HepG2 (cell line): ENCODE measurements around the gene NOS1AP. TPM values are rescaled to one million over a fixed set of nuclear protein-coding genes. Genes with fewer than 3 reads are reported as not detected.

Experiments
- CEBPB ChIP-seq: IDR thresholded peaks from 2 replicates; pipeline ENCODE4 v1.6.1; 2011; ENCODE audit warnings: low read depth, low read length, improper control_type of control experiment, borderline replicate concordance
- ELF4 ChIP-seq: sonication (generic); formaldehyde crosslinking; IDR thresholded peaks from 2 replicates; pipeline ENCODE4 v1.5.0; 2020; ENCODE audit warnings: missing genetic modification reagents, mild to moderate bottlenecking, moderate library complexity, borderline replicate concordance
- FOXK1 ChIP-seq: sonication (generic); formaldehyde crosslinking; IDR thresholded peaks from 2 replicates; pipeline ENCODE4 v1.4.0; 2020; ENCODE audit warnings: low read depth, missing genetic modification reagents, borderline replicate concordance
- GABPA ChIP-seq, 2 experiments: IDR thresholded peaks; 2 replicates each; pipeline ENCODE4 v1.6.1; 2011 to 2016; ENCODE audit warnings: low read depth in 2 of 2, low read length in 1 of 2, missing biosample characterization in 1 of 2, missing genetic modification characterization in 1 of 2
- HDAC2 ChIP-seq: sonication (generic); formaldehyde crosslinking; IDR thresholded peaks from 2 replicates; pipeline ENCODE4 v1.4.0; 2020; ENCODE audit warnings: missing genetic modification reagents
- HOXA5 ChIP-seq: sonication (generic); formaldehyde crosslinking; IDR thresholded peaks from 2 replicates; pipeline ENCODE4 v1.4.0; 2020; ENCODE audit warnings: missing genetic modification reagents
- JUND ChIP-seq: sonication (generic); formaldehyde crosslinking; IDR thresholded peaks from 2 replicates; pipeline ENCODE4 v1.8.0; 2022; ENCODE audit warnings: mild to moderate bottlenecking, missing genetic modification reagents
- MATR3 ChIP-seq: sonication (generic); formaldehyde crosslinking; IDR thresholded peaks from 2 replicates; pipeline ENCODE4 v1.4.0; 2020; ENCODE audit warnings: missing genetic modification reagents
- NCOA2 ChIP-seq: sonication (generic); formaldehyde crosslinking; IDR thresholded peaks from 2 replicates; pipeline ENCODE4 v1.8.0; 2022; ENCODE audit warnings: inconsistent platforms
- NCOA5 ChIP-seq: sonication (generic); formaldehyde crosslinking; IDR thresholded peaks from 2 replicates; pipeline ENCODE4 v1.4.0; 2020; ENCODE audit warnings: missing genetic modification reagents
- NFKB2 ChIP-seq: sonication (generic); formaldehyde crosslinking; IDR thresholded peaks from 2 replicates; pipeline ENCODE4 v1.4.0; 2020; ENCODE audit warnings: missing genetic modification reagents, borderline replicate concordance
- RXRB ChIP-seq: IDR thresholded peaks from 2 replicates; pipeline ENCODE4 v1.6.1; 2016; ENCODE audit warnings: borderline replicate concordance, missing genetic modification reagents, missing compliant biosample characterization
- TCF7L2 ChIP-seq: IDR thresholded peaks from 2 replicates; pipeline ENCODE4 v1.6.1; 2011; ENCODE audit warnings: mild to moderate bottlenecking, low read depth, low read length, moderate library complexity
- ZBTB7B ChIP-seq: sonication (generic); formaldehyde crosslinking; IDR thresholded peaks from 2 replicates; pipeline ENCODE4 v1.4.0; 2020; ENCODE audit warnings: missing genetic modification reagents
- ZFX ChIP-seq: sonication (generic); formaldehyde crosslinking; IDR thresholded peaks from 2 replicates; pipeline ENCODE4 v1.4.0; 2020; ENCODE audit warnings: mild to moderate bottlenecking, low read depth, missing genetic modification reagents, moderate library complexity
- ZIK1 ChIP-seq: sonication (generic); formaldehyde crosslinking; IDR thresholded peaks from 2 replicates; pipeline ENCODE4 v1.5.0; 2020; ENCODE audit warnings: mild to moderate bottlenecking, low read depth, missing genetic modification reagents, borderline replicate concordance
- ZKSCAN8 ChIP-seq: IDR thresholded peaks from 2 replicates; pipeline ENCODE4 v1.6.1; 2016; ENCODE audit warnings: borderline replicate concordance, missing genetic modification reagents, missing compliant biosample characterization
- ZNF136 ChIP-seq: sonication (generic); formaldehyde crosslinking; IDR thresholded peaks from 2 replicates; pipeline ENCODE4 v1.8.1; 2022; ENCODE audit warnings: low read depth, mild to moderate bottlenecking, moderate library complexity, missing genetic modification reagents
- ZNF230 ChIP-seq: sonication (generic); formaldehyde crosslinking; IDR thresholded peaks from 2 replicates; pipeline ENCODE4 v1.4.0; 2020; ENCODE audit warnings: mild to moderate bottlenecking, missing genetic modification reagents
- ZNF235 ChIP-seq: sonication (generic); formaldehyde crosslinking; IDR thresholded peaks from 2 replicates; pipeline ENCODE4 v1.8.1; 2023; ENCODE audit warnings: mild to moderate bottlenecking, missing genetic modification reagents, borderline replicate concordance
- ZNF383 ChIP-seq: sonication (generic); formaldehyde crosslinking; IDR thresholded peaks from 2 replicates; pipeline ENCODE4 v1.4.0; 2020; ENCODE audit warnings: missing genetic modification reagents, mild to moderate bottlenecking, borderline replicate concordance
- ZNF777 ChIP-seq: sonication (generic); formaldehyde crosslinking; IDR thresholded peaks from 2 replicates; pipeline ENCODE4 v1.4.0; 2020; ENCODE audit warnings: missing genetic modification reagents
- ZNF782 ChIP-seq: sonication (generic); formaldehyde crosslinking; IDR thresholded peaks from 2 replicates; pipeline ENCODE4 v1.4.0; 2020; ENCODE audit warnings: missing genetic modification reagents, mild to moderate bottlenecking, borderline replicate concordance
- ZNF839 ChIP-seq: sonication (generic); formaldehyde crosslinking; IDR thresholded peaks from 2 replicates; pipeline ENCODE4 v1.4.0; 2020; ENCODE audit warnings: missing genetic modification reagents, mild to moderate bottlenecking, borderline replicate concordance
- polyA plus RNA-seq, 8 experiments: library from polyadenylated mRNA; depleted of rRNA in 3 of 8; stranded (reverse) in 7 of 8; unstranded in 1 of 8; fragments of >200 nt; fragmentation: Illumina TruSeq in 4 of 8; extraction: Trizol in 4 of 8; gene quantifications; 2 replicates each; pipeline versions ENCODE4 v1.2.1 to v1.2.3, GENCODE V29; 2011 to 2016; ENCODE audit warnings: low read depth in 4 of 8, missing spikeins in 1 of 8, mixed read lengths in 1 of 8; ENCODE audit not compliant: insufficient read depth in 1 of 8
- total RNA-seq, 5 experiments: library from RNA; depleted of rRNA; stranded (reverse); fragments of >200 nt; fragmentation: Illumina TruSeq; extraction: Trizol; gene quantifications; 2 replicates each; pipeline ENCODE4 v1.2.3, GENCODE V29; 2016; ENCODE audit warnings: low read depth in 1 of 5
- TF ChIP-seq, protein P1 (sequence below): IDR thresholded peaks from 2 replicates; pipeline ENCODE4 v1.4.0; 2020; ENCODE audit warnings: mild to moderate bottlenecking, missing genetic modification reagents
- TF ChIP-seq, protein P2 (sequence below): sonication (generic); formaldehyde crosslinking; IDR thresholded peaks from 2 replicates; pipeline ENCODE4 v1.4.0; 2020; ENCODE audit warnings: missing genetic modification reagents, low read depth, mild to moderate bottlenecking, borderline replicate concordance
- TF ChIP-seq, protein P3 (sequence below): IDR thresholded peaks from 2 replicates; pipeline ENCODE4 v1.6.1; 2018; ENCODE audit warnings: missing genetic modification reagents

The NOS1AP gene
- total and polyA plus RNA-seq, 2 of the 13 experiments (the other 11 are each of a cell fraction or from before 2014, with no cell fraction given), result 2.0 to 3.3 TPM

DNA sequence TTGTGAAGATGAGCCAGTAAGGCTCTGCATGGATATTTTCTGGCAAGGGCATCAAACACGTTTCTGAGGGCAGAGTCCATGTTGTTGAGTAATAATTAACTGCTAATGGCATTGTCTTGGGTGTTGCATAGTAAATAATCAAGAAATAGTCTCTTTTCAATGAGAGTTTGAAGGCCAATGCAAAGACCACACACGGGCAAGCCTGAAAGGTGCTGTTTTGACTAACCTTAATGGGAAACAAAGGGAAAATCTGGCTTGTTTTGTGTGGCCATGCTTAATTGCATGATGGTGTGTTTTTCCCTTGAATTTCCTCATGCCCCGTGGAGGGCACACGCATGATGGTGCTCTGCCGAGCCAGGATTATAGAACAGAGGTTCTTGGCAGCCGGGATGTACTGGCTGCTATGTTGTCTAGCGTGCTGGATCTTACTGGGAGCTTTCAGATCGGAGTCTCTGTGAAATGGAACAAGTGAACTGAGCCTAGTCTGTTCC lies 127.6 kb downstream of the NOS1AP start (continued):
- TF ChIP-seq, protein P1, sequence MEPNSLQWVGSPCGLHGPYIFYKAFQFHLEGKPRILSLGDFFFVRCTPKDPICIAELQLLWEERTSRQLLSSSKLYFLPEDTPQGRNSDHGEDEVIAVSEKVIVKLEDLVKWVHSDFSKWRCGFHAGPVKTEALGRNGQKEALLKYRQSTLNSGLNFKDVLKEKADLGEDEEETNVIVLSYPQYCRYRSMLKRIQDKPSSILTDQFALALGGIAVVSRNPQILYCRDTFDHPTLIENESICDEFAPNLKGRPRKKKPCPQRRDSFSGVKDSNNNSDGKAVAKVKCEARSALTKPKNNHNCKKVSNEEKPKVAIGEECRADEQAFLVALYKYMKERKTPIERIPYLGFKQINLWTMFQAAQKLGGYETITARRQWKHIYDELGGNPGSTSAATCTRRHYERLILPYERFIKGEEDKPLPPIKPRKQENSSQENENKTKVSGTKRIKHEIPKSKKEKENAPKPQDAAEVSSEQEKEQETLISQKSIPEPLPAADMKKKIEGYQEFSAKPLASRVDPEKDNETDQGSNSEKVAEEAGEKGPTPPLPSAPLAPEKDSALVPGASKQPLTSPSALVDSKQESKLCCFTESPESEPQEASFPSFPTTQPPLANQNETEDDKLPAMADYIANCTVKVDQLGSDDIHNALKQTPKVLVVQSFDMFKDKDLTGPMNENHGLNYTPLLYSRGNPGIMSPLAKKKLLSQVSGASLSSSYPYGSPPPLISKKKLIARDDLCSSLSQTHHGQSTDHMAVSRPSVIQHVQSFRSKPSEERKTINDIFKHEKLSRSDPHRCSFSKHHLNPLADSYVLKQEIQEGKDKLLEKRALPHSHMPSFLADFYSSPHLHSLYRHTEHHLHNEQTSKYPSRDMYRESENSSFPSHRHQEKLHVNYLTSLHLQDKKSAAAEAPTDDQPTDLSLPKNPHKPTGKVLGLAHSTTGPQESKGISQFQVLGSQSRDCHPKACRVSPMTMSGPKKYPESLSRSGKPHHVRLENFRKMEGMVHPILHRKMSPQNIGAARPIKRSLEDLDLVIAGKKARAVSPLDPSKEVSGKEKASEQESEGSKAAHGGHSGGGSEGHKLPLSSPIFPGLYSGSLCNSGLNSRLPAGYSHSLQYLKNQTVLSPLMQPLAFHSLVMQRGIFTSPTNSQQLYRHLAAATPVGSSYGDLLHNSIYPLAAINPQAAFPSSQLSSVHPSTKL, result peak; percentile 84
- TF ChIP-seq TCF7L2 (no peak), CEBPB (peak; percentile 36; the same call in 1 of the 2 replicates), ZBTB7B (CRISPR knock-in tag) (no peak), JUND (CRISPR knock-in tag) (0 out of 2 replicates have a peak, but pooled peaks have one; percentile 19), NFKB2 (no peak), ZNF782 (CRISPR knock-in tag) (no peak), HOXA5 (CRISPR knock-in tag) (no peak), ZFX (CRISPR knock-in tag) (no peak), ZKSCAN8 (no peak), ZNF839 (no peak), ZNF235 (no peak), NCOA2 (peak; percentile 64), FOXK1 (CRISPR knock-in tag) (peak; percentile 54; the same call in 1 of the 2 replicates), ZNF136 (CRISPR knock-in tag) (no peak), NCOA5 (CRISPR knock-in tag) (no peak), RXRB (no peak), ZNF383 (no peak), ZNF777 (CRISPR knock-in tag) (no peak), ZNF230 (no peak), GABPA (IDR thresholded peaks at IDR 0.05; ENCODE audit: low read depth, low read length) (no peak), GABPA (CRISPR knock-in tag; IDR thresholded peaks at IDR 0.05; ENCODE audit: low read depth) (no peak), MATR3 (CRISPR knock-in tag) (no peak), HDAC2 (CRISPR knock-in tag) (no peak), ZIK1 (CRISPR knock-in tag) (no peak), ELF4 (no peak)
- TF ChIP-seq, protein P2, sequence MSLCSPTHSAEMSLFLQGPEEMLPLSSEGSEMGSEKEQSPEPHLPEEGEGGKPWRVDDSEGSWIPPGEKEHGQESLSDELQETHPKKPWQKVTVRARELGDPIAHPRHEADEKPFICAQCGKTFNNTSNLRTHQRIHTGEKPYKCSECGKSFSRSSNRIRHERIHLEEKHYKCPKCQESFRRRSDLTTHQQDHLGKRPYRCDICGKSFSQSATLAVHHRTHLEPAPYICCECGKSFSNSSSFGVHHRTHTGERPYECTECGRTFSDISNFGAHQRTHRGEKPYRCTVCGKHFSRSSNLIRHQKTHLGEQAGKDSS, result no peak
- TF ChIP-seq, protein P3, sequence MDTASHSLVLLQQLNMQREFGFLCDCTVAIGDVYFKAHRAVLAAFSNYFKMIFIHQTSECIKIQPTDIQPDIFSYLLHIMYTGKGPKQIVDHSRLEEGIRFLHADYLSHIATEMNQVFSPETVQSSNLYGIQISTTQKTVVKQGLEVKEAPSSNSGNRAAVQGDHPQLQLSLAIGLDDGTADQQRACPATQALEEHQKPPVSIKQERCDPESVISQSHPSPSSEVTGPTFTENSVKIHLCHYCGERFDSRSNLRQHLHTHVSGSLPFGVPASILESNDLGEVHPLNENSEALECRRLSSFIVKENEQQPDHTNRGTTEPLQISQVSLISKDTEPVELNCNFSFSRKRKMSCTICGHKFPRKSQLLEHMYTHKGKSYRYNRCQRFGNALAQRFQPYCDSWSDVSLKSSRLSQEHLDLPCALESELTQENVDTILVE (CRISPR knock-in tag), result no peak; the same call in 1 of the 2 replicates
